HG02870 (cell line): ENCODE measurements around the gene ETFB.

ENCODE experiments used
- ATAC-seq: cut with Tn5 transposase; IDR thresholded peaks from one replicate; pipeline ENCODE4 v1.9.1; 2021; ENCODE audit warnings: mild to moderate bottlenecking, moderate library complexity; ENCODE audit not compliant: unreplicated experiment

The ETFB gene

DNA sequence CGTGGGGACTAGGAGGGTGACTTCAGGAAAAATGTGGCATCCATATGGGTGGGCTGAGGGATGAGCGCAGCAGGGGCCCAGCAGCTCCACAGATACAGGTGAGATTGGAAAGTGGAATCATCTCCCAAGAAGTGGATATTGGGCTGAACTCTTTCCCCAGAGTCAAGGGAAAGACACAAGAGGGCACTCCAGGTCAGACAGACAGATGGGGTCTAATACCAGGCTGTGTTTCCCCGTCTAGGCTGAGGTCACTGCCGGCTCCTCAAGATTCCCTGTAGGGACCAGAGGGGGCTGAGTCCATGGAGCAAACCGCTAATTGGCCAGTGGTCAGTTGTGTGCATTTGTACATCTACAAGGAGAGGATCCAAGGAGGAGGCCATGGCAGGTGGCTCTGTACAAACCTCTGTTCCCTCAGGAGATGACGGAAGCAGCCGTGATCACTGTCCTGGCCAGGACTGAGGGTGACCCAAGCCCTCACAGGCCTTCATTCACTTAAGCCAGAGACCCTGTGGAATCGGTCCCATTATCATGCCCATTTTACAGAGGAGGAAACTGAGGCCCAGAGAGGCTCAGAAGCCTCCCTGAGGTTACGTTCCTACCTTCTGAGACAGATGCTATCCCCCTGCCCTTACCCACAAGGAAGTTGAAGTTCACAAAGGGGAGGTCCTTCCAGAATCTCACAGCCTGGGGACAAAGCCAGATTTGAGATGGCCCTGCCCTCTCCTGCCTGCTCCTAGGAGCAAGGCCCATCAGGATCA, 69.7 kb downstream of the ETFB start:
- ATAC-seq = no peak

DNA sequence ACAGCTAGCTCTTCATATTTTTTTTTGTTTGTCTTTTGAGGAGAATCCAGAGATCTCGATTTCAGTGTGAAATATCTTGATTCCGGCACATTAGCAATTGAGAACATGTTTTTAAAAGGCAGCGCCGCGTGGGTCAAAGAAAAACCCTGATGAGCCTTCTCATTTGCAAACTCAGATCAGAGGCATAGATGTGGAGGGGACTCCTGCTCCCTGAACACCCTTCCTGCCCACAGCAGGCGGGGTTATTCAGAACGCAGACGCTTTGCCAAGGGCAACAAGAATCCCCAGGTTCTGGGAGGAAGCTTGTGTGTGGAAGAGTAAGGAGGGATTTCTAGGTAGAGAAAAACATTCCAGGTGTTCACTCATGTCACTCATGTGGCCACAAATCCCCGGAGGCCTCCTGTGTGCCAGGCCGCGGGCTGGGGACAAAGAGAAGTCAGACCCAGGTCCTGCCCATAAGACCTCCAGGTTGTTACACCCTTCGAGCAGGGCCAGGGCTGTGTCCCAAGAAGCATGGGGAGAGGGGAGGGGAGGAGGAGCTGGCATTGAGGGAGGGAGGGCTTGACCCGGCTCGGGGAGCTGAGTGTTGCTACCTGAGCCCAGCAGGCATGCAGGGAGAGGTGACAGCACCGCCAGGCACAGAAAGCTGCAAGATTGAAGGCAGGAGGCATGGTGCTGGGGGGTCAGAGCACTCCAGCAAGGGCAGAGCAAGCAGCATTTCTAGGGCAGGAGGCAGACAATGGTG, 70.6 kb downstream of the ETFB start:
- no peak for ATAC-seq
